ENCODE data around the gene RAD51B.

- TF ChIP-seq NFE2 (CRISPR knock-in tag; IDR thresholded peaks at IDR 0.05) (no peak), MYC (CRISPR knock-in tag; IDR thresholded peaks at IDR 0.05; ENCODE audit: borderline replicate concordance) (no peak), ZNF770 (CRISPR knock-in tag; IDR thresholded peaks at IDR 0.05) (no peak), NFIC (IDR thresholded peaks at IDR 0.05; ENCODE audit: low read length) (no peak), XBP1 (CRISPR knock-in tag; IDR thresholded peaks at IDR 0.05) (no peak), PPARG (CRISPR knock-in tag; conservative IDR thresholded peaks at IDR 0.05) (no peak), FIP1L1 (IDR thresholded peaks at IDR 0.05; ENCODE audit: borderline replicate concordance, insufficient read depth, low read depth, low read length) (no peak), RBM39 (IDR thresholded peaks at IDR 0.05; ENCODE audit: low read depth, low read length, poor library complexity, severe bottlenecking) (no peak)
These were observed 557.4 kb downstream of the RAD51B start for GRCh38 chr14:68377006-68377405.

Data from HepG2 (cell line).